GM20000 (cell line): Measurements from ENCODE around the gene TNS4.

ENCODE experiments used
- DNase-seq: peaks from one replicate; pipeline ENCODE4 v3.0.0; 2012; ENCODE audit warnings: low spot score
- TF ChIP-seq, protein P1 (sequence below): IDR thresholded peaks from 2 replicates; pipeline ENCODE4 v1.5.1; 2012; ENCODE audit warnings: mild to moderate bottlenecking, control low read depth; ENCODE audit errors: extremely low read depth, missing control alignments

TNS4 gene

GRCh38 chr17:40460968-40461731, 40.3 kb downstream of the TNS4 start:
- TF ChIP-seq, protein P1, sequence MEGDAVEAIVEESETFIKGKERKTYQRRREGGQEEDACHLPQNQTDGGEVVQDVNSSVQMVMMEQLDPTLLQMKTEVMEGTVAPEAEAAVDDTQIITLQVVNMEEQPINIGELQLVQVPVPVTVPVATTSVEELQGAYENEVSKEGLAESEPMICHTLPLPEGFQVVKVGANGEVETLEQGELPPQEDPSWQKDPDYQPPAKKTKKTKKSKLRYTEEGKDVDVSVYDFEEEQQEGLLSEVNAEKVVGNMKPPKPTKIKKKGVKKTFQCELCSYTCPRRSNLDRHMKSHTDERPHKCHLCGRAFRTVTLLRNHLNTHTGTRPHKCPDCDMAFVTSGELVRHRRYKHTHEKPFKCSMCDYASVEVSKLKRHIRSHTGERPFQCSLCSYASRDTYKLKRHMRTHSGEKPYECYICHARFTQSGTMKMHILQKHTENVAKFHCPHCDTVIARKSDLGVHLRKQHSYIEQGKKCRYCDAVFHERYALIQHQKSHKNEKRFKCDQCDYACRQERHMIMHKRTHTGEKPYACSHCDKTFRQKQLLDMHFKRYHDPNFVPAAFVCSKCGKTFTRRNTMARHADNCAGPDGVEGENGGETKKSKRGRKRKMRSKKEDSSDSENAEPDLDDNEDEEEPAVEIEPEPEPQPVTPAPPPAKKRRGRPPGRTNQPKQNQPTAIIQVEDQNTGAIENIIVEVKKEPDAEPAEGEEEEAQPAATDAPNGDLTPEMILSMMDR = no peak

DNA sequence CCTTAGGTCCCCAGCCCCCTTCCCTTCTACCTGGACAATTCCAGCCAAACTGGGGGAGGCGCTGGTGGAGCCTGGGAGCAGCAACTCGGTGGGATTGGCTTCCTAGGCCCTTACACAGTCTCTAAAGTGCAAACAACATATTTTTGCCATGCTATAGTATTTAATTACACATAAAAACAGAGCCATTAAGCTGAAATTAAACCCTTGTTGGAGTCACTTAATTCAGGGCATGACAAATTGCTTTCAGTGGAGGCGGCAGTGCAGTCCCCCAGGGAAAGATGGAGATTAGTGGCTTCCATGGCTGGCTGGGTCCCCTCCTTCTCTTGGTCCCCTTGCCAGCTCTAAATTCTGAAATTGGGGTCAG, 40.8 kb downstream of the TNS4 start:
- DNase-seq = no peak
- TF ChIP-seq, protein P1 = no peak

More at GRCh38 chr17:40460968-40461731, 40.3 kb downstream of the TNS4 start:
- no peak for DNase-seq

GRCh38 chr17:40459636-40460603, 41.5 kb downstream of the TNS4 start:
- DNase-seq = no peak
- TF ChIP-seq, protein P1 = no peak

DNA sequence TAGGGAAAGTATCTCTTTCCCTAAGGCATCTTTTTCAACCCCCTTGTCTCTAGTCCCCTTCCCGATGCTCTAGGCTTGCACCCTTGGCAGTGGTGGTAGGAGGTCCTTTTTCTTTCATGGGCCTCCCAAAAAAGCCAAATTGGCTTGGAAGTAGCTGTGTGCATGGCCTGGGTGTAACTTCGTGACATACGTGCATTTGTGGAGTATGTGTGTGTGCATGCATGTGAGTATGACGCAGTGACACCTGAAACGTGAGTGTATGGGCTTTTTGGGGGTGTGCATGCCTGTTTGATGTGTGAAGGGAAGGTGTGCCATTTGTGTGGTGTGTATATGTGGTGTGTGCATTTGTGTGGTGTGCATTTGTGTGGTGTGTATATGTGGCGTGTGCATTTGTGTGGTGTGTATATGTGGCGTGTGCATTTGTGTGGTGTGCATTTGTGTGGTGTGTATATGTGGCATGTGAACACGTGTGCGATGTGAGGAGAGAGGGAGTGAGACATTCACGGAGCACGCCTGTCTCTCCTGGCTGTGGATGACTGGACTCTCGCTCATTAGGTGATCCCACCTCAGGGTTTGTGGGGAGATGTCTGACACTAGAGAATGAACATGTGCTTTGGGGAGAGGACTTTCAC, 42.5 kb downstream of the TNS4 start:
- DNase-seq = no peak
- TF ChIP-seq, protein P1 = no peak

DNA sequence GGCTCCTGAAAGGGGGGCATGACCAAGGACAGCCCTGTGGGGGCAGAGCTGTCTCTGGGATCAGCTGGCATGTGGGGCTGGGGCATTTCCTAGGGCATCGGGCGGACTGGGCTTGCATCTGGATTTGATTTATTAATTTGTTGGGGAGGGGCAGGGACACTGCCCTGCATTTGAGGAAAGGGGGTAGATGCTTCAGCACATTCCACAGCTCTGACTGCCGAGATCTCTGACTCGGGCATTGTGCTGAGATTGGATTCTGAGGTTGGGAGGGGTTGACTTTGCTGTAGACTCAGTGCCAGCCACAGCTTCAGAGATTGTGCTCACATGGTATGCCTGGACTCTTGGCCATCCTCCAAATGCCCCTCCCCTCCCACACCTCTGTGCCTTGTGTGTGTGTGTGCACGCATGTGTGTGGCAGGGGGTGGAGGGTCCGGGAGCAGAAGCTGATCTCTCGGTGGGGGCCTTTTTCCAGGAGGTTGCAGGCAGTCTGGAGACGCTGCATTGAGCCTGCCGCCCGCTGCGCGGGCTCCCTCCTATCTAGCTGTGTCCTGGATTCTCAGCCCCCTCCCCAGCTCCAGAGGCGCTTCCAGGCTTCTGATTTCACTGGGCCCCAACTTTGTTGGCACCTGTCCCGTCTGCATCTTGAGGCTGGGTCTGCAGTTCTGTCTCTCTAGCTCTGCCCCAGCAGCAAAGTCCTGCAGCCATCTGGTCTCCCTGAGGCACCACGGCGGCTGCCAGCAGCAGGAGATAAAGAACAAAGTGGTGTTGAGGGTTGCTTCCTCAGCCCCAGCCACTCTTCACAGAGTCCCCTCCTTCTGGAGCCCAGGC, 43.2 kb downstream of the TNS4 start:
- TF ChIP-seq, protein P1 = no peak
- no peak for DNase-seq

GRCh38 chr17:40457369-40457768, 44.1 kb downstream of the TNS4 start:
- no peak for DNase-seq
- TF ChIP-seq, protein P1 = no peak
